Measurements from ENCODE around the gene HS6ST1. TPM values are rescaled to one million over a fixed set of nuclear protein-coding genes. Genes with fewer than 3 reads are reported as not detected.

The HS6ST1 gene
- total RNA-seq, 1 experiment from 2014 or later = 22.0 TPM

- BruUV-seq (replicated peaks) = no TSS peak
- no peak for TF ChIP-seq TCF7L2 (IDR thresholded peaks at IDR 0.05; ENCODE audit: low read depth, low read length)
- no peak for TF ChIP-seq POLR2AphosphoS5 (IDR thresholded peaks at IDR 0.05; ENCODE audit: low read depth, low read length)
- no peak for TF ChIP-seq CTCF (IDR thresholded peaks at IDR 0.05)
- TF ChIP-seq SIN3A (IDR thresholded peaks at IDR 0.05; ENCODE audit: borderline replicate concordance, insufficient read depth, low read depth, low read length) = no peak
- no peak for TF ChIP-seq REST (IDR thresholded peaks at IDR 0.05; ENCODE audit: insufficient read depth in 1 of 2, low read depth in 2 of 2, low read length in 1 of 2)
- ChIA-PET CTCF (no interaction called here), POLR2A (no interaction called here)
- in situ Hi-C loops (cut with HindIII; ENCODE audit: low pct_unique_long_range_greater_than_20kb, low sequenced_read_pairs) = no loop called here
- H3K27ac ChIP-seq (ENCODE audit: low read length) = peak overlapping the region; percentile 59
- no peak overlapping the region for H3K4me3 ChIP-seq (ENCODE audit: low read depth in 2 of 2, low read length in 2 of 2)
- DNase-seq (ENCODE audit: low read depth, low spot score) (no peak), ATAC-seq (peak; percentile 89)
- H3K4me1 ChIP-seq (ENCODE audit: control insufficient read depth, insufficient read depth, low read length) = peaks cover 12% of the 10 kb centered on the region
- no peaks in the 10 kb centered on the region for H3K27me3 ChIP-seq (ENCODE audit: control insufficient read depth, insufficient read depth, low read length)
- intact Hi-C loops (cut with micrococcal nuclease; ENCODE audit: unreplicated experiment) = no loop called here
- no peaks in the 10 kb centered on the region; the same call in 1 of the 2 replicates for H3K9me3 ChIP-seq (ENCODE audit: control insufficient read depth, insufficient read depth, low read depth, low read length)
- no peaks in the 10 kb centered on the region for H3K36me3 ChIP-seq (ENCODE audit: control insufficient read depth, insufficient read depth, low read length)
These were observed 29.3 kb upstream of the HS6ST1 start for GRCh38 chr2:128347701-128348539.

GRCh38 chr2:128347171-128347558 is 28.5 kb upstream of the HS6ST1 start:
- ChIA-PET CTCF (no interaction called here), POLR2A (no interaction called here)
- no peaks in the 10 kb centered on the region for H3K36me3 ChIP-seq (ENCODE audit: control insufficient read depth, insufficient read depth, low read length)
- no peaks in the 10 kb centered on the region for H3K27me3 ChIP-seq (ENCODE audit: control insufficient read depth, insufficient read depth, low read length)
- in situ Hi-C loops (cut with HindIII; ENCODE audit: low pct_unique_long_range_greater_than_20kb, low sequenced_read_pairs) (no loop called here), intact Hi-C loops (cut with micrococcal nuclease; ENCODE audit: unreplicated experiment) (no loop called here)
- peaks cover 12% of the 10 kb centered on the region for H3K4me1 ChIP-seq (ENCODE audit: control insufficient read depth, insufficient read depth, low read length)
- TF ChIP-seq POLR2AphosphoS5 (IDR thresholded peaks at IDR 0.05; ENCODE audit: low read depth, low read length) (no peak), CTCF (IDR thresholded peaks at IDR 0.05) (no peak), REST (IDR thresholded peaks at IDR 0.05; ENCODE audit: insufficient read depth in 1 of 2, low read depth in 2 of 2, low read length in 1 of 2) (no peak), TCF7L2 (IDR thresholded peaks at IDR 0.05; ENCODE audit: low read depth, low read length) (no peak), SIN3A (IDR thresholded peaks at IDR 0.05; ENCODE audit: borderline replicate concordance, insufficient read depth, low read depth, low read length) (no peak)
- H3K9me3 ChIP-seq (ENCODE audit: control insufficient read depth, insufficient read depth, low read depth, low read length) = no peaks in the 10 kb centered on the region; the same call in 1 of the 2 replicates
- DNase-seq (ENCODE audit: low read depth, low spot score) (no peak), ATAC-seq (peak; percentile 39; the same call in 1 of the 2 replicates)
- H3K27ac ChIP-seq (ENCODE audit: low read length) = peak overlapping the region; percentile 48; the same call in 1 of the 2 replicates
- H3K4me3 ChIP-seq (ENCODE audit: low read depth in 2 of 2, low read length in 2 of 2) = no peak overlapping the region
- BruUV-seq (replicated peaks) = no TSS peak

Data from Panc1 (cell line).